ENCODE data around the gene TAF11L8.
"Not testable (repeated sequence)": the region's sequence is repeated elsewhere in the genome, so short reads cannot be mapped to it uniquely, and the experiment has no call there.

Gene TAF11L8
- total RNA-seq, result 0 reads per million in 4 donors

DNA sequence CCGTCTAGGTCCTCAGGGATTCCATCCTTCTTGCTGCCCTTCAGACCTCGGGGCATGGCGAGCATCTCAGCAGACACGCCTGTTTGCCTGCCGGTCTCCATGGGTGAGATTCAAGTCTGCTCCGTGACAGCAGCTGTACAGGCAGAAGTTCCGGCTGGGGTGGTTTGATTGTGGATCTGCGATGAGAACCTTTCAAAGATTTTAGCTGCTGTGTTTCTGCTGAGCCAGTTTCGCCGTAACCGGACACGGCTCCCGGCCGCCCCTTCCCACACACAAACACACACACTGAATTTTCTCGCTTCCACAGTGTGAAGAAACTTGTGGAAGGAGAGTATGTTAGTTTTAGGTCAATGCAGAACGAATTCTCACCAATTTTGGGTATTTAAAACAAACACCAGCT, at the start of gene TAF11L8:
Gene TAF11L8 (minus strand): TSS at position 101 of the 400 bp plus-strand sequence.
- not testable (repeated sequence) for DNase-seq

DNA sequence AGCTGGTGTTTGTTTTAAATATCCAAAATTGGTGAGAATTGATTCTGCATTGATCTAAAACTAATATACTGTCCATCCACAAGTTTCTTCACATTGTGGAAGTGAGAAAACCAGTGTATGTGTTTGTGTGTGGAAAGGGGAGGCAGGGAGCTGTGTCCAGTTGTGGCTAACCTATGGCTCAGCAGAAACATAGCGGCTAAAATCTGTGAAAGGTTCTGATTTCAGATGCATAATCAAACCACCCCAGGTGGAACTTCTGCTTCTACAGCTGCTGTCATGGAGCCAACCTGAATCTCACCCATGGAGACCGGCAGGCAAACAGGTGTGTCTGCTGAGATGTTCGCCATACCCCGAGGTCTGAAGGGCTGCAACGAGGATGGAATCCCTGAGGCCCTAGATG, 43.4 kb upstream of the TAF11L8 start, which contains the start of gene TAF11L14:
Gene TAF11L14 (plus strand): TSS at position 301 of the 400 bp plus-strand sequence.
- no peak for DNase-seq

DNA sequence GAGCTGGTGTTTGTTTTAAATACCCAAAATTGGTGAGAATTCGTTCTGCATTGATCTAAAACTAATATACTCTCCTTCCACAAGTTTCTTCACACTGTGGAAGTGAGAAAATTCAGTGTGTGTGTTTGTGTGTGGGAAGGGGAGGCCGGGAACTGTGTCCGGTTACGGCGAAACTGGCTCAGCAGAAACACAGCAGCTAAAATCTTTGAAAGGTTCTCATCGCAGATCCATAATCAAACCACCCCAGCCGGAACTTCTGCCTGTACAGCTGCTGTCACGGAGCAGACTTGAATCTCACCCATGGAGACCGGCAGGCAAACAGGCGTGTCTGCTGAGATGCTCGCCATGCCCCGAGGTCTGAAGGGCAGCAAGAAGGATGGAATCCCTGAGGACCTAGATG, 41.0 kb upstream of the TAF11L8 start, which contains the start of gene TAF11L13:
Gene TAF11L13 (plus strand): TSS at position 301 of the 400 bp plus-strand sequence.
- DNase-seq, result not testable (repeated sequence)

DNA sequence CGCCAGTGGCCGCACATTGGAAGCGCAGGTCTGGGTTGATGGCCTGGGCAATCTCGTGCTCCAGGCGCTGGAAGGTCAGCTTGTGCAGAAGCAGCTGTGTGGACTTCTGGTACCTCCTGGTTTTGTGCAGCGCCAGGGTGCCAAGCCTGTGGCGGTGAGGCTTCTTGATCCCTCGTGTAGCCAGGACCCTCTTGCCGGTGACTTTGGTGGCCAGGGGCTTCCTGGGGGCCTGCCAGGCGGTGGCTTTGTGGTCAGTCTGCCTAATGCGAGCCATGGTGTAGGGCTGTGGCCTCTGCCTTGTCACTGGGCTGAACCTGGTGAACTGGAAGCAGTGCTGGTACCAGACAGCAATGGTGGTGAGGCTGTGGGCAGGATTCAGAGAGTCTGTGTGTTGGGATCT, 34.9 kb upstream of the TAF11L8 start:
- no peak for DNase-seq

DNA sequence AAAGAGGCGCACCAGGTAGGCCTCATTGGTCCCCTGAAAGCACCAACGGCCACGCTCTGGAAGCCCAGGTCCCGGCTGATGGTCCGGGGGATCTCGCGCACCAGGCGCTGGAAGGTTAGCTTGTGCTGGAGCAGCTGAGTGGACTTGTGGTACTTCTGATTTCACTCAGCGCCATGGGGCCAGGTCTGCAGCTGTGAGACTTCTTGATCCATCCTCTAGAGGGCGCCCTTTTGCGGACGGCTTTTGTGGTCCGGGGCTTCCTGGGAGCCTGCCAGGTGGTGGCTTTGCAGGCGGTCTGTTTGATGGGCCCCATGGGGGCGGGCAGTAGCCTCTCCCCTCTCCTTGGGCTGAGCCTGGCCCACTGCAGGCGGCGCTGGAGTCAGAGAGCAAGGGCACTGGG, 29.9 kb upstream of the TAF11L8 start:
- DNase-seq, result no peak

DNA sequence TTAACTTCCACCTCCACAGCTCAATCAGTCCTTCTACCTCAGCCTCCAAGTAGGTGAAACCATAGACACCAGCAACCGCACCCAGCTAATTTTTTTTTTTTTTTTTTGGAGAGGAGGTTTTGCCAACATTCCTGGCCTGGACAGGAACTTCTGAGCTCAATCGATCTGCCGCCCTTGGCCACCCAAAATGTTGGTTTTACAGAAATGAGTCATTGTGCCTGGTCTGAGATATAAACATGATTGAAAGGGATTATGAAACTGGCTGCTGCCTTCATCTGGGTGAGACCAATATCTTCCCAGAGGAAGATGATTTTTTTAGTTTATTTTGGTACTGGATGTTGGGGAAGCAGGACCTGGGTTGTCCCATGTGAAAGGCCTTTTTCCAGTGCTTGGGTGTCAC, 28.6 kb upstream of the TAF11L8 start:
- DNase-seq, result no peak

DNA sequence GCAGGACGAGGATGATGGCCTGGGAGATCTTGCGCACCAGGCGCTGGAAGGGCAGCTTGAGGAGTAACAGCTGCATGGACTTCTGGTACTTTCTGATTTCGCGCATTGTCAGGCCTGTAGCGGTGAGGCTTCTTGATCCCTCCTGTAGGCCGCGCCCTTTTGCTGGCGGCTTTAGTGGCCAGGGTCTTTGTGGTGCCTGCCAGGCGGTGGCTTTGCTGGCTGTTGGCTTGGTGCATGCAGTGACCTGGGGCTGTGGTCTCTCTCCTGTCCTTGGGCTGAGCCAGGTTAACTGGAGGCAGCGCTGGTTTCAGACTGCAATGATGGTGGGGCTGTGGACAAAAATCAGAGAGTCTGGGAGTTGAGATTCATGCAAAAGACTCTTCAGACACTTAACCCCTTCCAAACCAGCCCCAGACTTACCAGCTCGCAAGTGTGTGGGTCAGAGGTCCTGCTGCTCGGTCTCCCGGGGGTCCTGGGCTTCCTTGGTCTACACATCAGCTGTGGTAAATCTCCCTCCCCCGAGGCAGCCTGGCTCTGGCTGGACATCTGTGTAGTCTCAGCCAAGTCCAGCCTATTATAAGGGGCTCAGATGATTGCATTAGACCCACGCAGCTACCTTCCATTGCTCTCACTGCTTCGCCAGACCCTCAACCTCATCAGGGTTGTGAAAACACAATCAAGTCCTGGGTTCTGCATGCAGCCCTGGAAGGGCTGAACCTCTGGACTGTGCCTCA, 24.3 kb upstream of the TAF11L8 start:
- no peak for DNase-seq

DNA sequence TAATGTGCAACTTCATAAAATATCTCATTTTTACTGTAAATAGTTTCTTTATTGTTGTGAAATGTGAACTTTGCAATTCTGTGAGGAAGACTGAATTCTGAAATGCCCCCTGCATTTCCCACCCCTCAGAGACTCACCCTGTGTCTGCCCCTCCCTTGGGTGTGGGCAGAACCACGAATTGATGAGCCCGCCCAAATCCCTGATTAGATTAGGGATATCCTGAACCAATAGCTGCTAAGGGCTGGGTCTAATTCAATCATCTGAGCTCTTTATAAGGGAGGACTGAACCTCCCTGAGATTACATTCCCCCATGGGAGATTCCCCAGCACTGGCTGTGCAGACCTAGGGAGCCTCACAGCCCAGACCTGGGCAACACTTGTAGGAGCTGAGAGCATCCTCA, 19.3 kb upstream of the TAF11L8 start, which contains the start of gene TAF11L12:
Gene TAF11L12 (plus strand): TSS at position 301 of the 400 bp plus-strand sequence.
- not testable (repeated sequence) for DNase-seq

DNA sequence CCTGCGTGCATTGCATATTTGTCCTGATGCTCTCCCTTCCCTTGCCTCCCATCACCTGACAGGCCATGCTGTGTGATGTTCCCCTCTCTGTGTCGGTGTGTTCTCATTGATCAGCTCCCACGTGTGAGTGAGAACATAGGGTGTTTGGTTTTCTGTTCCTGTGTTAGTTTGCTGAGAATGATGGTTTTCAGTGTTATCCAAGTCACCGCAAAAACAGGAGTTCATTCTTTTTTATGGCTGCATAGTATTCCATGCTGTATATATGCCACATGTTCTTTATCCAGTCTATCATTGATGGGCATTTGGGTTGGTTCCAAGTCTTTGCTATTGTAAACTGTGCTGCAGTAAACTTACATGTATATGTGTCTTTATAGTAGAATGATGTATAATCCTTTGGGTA, 16.7 kb upstream of the TAF11L8 start:
- DNase-seq, result not testable (repeated sequence)

DNA sequence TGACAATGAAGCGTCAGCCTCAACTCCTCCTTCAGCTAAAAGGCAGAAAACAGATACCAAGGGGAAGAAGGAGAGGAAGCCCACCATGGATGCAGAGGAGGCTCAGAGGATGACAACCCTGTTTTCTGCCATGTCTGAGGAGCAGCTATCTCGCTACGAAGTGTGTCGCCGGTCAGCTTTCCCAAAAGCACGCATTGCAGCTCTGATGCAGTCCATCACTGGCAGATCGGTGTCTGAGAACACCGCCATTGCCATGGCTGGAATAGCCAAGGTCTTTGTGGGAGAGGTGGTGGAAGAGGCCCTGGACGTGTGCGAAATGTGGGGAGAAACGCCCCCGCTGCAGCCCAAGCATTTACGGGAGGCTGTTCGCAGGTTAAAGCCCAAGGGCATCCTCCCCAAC, 14.2 kb upstream of the TAF11L8 start:
- DNase-seq, result no peak

DNA sequence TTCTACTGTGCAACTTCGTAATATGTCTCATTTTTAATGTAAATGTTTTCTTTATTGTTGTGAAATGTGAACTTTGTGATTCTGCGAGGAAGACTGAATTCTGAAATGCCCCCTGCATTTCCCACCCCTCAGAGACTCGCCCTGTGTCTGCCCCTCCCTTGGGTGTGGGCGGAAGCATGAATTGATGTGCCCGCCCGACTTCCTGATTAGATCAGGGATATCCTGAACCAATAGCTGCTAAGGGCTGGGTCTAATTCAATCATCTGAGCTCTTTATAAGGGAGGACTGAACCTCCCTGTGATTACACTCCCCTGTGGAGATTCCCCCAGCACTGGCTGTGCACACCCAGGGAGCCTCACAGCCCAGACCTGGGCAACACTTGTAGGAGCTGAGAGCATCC, 13.1 kb upstream of the TAF11L8 start, which contains the start of gene TAF11L11:
Gene TAF11L11 (plus strand): TSS at position 304 of the 400 bp plus-strand sequence.
- not testable (repeated sequence) for DNase-seq

DNA sequence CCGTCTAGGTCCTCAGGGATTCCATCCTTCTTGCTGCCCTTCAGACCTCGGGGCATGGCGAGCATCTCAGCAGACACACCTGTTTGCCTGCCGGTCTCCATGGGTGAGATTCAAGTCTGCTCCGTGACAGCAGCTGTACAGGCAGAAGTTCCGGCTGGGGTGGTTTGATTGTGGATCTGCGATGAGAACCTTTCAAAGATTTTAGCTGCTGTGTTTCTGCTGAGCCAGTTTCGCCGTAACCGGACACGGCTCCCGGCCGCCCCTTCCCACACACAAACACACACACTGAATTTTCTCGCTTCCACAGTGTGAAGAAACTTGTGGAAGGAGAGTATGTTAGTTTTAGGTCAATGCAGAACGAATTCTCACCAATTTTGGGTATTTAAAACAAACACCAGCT, 7.0 kb upstream of the TAF11L8 start, which contains the start of gene TAF11L10:
Gene TAF11L10 (minus strand): TSS at position 101 of the 400 bp plus-strand sequence.
- DNase-seq, result not testable (repeated sequence)

DNA sequence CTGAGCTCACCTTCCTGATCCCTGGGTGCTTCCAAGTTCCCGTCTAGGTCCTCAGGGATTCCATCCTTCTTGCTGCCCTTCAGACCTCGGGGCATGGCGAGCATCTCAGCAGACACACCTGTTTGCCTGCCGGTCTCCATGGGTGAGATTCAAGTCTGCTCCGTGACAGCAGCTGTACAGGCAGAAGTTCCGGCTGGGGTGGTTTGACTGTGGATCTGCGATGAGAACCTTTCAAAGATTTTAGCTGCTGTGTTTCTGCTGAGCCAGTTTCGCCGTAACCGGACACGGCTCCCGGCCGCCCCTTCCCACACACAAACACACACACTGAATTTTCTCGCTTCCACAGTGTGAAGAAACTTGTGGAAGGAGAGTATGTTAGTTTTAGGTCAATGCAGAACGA, 3.5 kb upstream of the TAF11L8 start, which contains the start of gene TAF11L9:
Gene TAF11L9 (minus strand): TSS at position 140 of the 400 bp plus-strand sequence.
- DNase-seq, result not testable (repeated sequence)

DNA sequence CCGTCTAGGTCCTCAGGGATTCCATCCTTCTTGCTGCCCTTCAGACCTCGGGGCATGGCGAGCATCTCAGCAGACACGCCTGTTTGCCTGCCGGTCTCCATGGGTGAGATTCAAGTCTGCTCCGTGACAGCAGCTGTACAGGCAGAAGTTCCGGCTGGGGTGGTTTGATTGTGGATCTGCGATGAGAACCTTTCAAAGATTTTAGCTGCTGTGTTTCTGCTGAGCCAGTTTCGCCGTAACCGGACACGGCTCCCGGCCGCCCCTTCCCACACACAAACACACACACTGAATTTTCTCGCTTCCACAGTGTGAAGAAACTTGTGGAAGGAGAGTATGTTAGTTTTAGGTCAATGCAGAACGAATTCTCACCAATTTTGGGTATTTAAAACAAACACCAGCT, 5.1 kb downstream of the TAF11L8 start, which contains the start of gene TAF11L7:
Gene TAF11L7 (minus strand): TSS at position 101 of the 400 bp plus-strand sequence.
- not testable (repeated sequence) for DNase-seq
